SK-N-SH treated with all-trans-retinoic acid at 6 μM for 48 hours (cell line): Measurements from ENCODE around the gene IL26.

Experiments used
- ARNTL ChIP-seq: fragments of 450-650 bp; formaldehyde crosslinking; IDR thresholded peaks from 2 replicates; pipeline ENCODE4 v1.5.0; 2020; ENCODE audit warnings: low read depth, mild to moderate bottlenecking, moderate library complexity, borderline replicate concordance
- RARB ChIP-seq: fragments of 250-450 bp; sonication (Bioruptor Pico); IDR thresholded peaks from 2 replicates; pipeline ENCODE4 v1.8.0; 2021; ENCODE audit warnings: mild to moderate bottlenecking, moderate library complexity
- ZC3H10 ChIP-seq: fragments of 250-450 bp; sonication (Bioruptor Pico); IDR thresholded peaks from 2 replicates; pipeline ENCODE4 v1.5.1; 2021; ENCODE audit warnings: mild to moderate bottlenecking, moderate library complexity
- TF ChIP-seq, protein P1 (sequence below): fragments of 250-450 bp; sonication (Bioruptor Pico); IDR thresholded peaks from 2 replicates; pipeline ENCODE4 v1.8.0; 2020; ENCODE audit warnings: mild to moderate bottlenecking, moderate library complexity, borderline replicate concordance
- TF ChIP-seq, protein P2 (sequence below): fragments of 250-450 bp; sonication (Bioruptor Pico); IDR thresholded peaks from 2 replicates; pipeline ENCODE4 v1.5.1; 2021; ENCODE audit warnings: mild to moderate bottlenecking, moderate library complexity

DNA sequence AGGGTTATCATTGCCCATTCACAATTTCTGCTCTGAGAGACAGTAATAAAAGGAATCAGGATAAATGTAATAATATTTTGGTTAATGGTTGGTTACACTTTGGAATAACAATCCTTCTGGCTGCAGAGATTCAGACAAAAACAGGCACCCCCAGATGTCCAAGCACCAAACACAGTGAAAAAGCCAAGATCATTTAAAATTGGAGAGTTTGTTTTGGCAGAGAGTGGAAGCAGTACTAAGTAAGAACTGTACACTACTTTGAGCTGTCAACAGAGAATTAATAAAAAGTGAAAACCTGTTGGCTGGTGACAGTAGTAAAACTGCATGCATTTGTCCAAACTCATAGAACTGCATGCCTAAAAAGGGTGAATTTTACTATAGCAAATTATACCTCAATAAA is 43.4 kb upstream of the IL26 start:
- TF ChIP-seq, protein P1, sequence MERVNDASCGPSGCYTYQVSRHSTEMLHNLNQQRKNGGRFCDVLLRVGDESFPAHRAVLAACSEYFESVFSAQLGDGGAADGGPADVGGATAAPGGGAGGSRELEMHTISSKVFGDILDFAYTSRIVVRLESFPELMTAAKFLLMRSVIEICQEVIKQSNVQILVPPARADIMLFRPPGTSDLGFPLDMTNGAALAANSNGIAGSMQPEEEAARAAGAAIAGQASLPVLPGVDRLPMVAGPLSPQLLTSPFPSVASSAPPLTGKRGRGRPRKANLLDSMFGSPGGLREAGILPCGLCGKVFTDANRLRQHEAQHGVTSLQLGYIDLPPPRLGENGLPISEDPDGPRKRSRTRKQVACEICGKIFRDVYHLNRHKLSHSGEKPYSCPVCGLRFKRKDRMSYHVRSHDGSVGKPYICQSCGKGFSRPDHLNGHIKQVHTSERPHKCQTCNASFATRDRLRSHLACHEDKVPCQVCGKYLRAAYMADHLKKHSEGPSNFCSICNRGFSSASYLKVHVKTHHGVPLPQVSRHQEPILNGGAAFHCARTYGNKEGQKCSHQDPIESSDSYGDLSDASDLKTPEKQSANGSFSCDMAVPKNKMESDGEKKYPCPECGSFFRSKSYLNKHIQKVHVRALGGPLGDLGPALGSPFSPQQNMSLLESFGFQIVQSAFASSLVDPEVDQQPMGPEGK (CRISPR knock-in tag): no peak
- no peak for TF ChIP-seq ZC3H10 (CRISPR knock-in tag)
- TF ChIP-seq ARNTL (CRISPR knock-in tag): no peak
- TF ChIP-seq, protein P2, sequence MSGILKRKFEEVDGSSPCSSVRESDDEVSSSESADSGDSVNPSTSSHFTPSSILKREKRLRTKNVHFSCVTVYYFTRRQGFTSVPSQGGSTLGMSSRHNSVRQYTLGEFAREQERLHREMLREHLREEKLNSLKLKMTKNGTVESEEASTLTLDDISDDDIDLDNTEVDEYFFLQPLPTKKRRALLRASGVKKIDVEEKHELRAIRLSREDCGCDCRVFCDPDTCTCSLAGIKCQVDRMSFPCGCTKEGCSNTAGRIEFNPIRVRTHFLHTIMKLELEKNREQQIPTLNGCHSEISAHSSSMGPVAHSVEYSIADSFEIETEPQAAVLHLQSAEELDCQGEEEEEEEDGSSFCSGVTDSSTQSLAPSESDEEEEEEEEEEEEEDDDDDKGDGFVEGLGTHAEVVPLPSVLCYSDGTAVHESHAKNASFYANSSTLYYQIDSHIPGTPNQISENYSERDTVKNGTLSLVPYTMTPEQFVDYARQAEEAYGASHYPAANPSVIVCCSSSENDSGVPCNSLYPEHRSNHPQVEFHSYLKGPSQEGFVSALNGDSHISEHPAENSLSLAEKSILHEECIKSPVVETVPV (CRISPR knock-in tag): no peak
- TF ChIP-seq RARB (CRISPR knock-in tag): no peak
